HG02943 (cell line): ENCODE data around the gene GRIA3.

Source experiments
- ATAC-seq: cut with Tn5 transposase; IDR thresholded peaks from one replicate; pipeline ENCODE4 v1.9.1; 2021; ENCODE audit warnings: mild to moderate bottlenecking, low read depth, moderate library complexity; ENCODE audit not compliant: unreplicated experiment

GRIA3 gene

DNA sequence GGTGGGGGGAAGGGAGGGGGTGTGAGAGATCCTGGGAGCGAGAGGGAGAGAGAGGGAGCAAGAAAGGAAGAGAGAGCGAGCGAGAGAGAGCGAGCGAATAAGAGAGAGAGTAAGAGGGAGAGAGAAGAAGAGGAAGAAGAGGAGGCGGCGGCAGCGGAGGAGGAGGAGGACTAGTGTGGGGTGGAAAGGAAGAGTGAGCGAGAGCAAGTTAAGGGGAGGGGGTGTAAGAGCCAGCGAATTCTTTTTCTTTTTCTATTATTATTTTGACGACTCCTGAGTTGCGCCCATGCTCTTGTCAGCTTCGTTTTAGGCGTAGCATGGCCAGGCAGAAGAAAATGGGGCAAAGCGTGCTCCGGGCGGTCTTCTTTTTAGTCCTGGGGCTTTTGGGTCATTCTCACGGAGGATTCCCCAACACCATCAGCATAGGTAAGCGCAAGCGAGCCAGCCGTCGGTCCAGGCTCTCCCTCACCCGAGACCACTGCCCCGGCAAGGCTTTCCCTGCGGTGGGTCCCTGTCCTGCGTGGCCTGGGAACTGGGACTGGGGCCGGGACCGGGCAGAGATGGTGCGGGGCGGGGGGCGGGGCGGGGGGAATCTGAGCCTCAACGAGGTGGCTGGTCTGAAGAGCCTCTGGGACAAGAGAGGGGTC, at the start of gene GRIA3:
Gene GRIA3 (plus strand): TSS at position 60 of the 647 bp plus-strand sequence. CDS start 258 bp downstream, at position 318.
- ATAC-seq, result no peak

DNA sequence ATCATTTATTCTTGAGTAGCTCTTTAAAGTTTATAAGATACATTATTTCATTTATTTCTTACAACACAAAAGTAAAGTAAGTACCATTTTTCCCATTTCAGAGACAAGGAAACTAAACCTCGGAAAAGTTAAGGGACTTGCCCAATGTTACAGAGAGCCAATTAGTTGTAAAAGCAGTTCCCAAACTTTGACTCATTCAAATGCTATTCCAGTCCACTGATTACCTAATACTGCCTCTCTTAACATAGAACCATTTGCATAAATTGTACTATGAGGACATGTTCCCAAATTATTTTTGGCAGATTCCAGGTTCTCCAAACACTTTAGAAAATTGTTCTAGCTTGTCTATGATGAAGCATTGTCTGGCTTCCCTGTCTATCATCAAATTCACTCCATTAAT, 45.6 kb upstream of the GRIA3 start:
- no peak for ATAC-seq

DNA sequence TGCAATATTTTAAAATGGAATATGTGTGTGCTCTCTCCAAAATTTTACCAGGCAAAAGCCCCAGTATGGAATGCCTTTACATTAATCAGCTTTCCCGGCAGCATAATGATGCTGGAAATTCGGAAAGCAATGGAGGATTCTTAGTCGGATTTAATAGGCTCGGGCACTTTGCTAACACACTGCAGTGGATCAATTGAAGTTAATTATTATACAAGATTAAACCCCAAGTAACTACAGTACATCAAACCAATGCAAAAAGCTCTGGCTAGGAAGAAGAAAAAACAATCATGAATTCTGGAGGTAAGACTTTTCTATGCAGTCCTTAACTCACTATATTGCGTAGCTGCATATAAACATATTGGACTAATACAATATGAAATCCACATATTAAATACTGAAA, 43.6 kb upstream of the GRIA3 start:
- ATAC-seq, result no peak

DNA sequence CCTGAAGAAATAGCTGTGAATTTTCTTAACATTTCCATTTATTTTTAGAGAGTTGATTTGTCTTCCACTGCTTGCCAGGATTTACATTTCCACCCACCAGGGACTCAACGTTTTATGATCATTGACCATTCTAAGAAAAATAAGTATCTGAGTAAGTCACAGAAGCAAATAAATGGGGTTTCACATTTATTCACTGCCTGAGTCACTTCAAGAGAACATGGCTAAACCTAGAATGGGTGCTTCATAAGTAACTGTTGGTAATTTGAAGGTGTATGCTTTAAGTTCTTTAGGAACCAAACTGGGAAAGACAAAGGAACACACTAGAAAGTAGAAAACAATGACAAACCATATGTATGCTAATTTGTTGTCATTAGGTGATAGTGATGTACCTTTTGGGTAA, 43.2 kb upstream of the GRIA3 start:
- ATAC-seq, result no peak

DNA sequence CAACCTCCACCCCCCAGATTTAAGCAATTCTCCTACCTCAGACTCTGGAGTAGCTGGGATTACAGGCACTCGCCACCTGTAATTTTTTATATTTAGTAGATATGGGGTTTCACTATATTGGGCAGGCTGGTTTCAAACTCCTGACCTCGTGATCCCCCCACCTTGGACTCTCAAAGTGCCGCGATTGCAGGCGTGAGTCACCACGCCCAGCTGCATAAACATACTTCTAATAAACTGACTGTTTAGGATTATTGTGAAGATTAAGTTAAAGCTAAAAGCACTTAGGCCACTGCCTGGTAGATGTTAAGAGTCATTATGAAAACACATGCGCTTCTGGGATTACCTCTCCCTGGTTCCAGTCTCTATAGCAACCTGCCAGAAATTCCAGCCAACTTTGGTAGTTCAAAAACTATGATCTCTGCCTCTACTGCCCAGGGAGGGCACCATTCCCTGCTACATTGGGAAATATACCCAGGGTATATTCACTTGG, 30.2 kb upstream of the GRIA3 start:
- no peak for ATAC-seq

DNA sequence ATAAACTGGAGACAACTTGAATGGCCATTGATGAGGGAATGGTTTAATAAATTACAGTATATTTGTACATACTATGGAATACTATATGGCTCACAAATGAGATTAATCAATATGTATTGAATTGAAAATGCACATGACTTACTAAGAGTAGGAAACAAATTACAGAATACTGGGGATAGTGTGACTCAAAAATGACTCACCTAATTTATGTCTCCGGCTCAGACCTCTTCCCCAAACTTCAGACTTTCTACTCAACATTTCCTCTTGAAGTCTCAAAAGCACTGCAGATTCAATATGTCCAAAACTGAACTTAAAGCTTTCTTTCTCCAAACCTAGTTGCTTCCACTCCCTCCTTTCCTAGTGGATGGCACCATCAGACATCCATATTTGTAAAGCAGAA, 28.8 kb upstream of the GRIA3 start:
- ATAC-seq, result no peak

DNA sequence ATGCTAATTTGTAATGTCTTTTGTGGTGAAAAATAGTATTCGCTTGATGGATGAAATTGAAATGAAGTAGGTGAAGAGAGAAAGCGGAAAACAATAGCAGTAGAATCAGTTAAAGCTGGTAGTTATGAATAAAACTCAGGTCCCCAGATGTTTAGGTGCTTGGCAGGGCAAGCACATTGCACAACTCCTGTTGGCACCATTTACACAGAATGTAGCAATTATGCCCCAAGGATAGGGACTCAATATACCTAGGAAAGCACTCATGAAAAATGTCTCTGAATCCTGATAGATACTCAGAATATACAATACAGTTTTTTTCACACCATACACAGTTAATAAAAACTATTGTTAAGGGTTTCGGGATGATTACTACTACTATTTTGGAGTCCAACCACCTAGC, 26.5 kb upstream of the GRIA3 start:
- no peak for ATAC-seq

DNA sequence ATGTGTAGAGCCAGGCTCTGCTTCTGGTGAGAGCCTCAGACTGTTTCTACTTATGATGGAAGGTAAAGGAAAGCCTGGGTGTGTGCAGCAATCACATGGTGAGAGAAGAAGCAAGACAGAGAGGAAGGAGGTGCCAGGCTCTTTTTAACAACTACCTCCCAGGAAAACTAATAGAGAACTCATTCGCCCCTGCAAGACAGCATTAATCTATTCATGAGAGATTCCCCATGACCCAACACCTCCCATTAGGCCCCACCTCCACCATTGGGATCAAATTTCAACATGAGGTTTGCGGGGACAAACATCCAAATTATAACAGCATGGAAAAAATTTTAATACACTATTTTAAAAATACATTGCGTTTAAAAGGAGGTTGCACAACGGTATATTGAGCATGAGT, 24.7 kb upstream of the GRIA3 start:
- ATAC-seq, result no peak

DNA sequence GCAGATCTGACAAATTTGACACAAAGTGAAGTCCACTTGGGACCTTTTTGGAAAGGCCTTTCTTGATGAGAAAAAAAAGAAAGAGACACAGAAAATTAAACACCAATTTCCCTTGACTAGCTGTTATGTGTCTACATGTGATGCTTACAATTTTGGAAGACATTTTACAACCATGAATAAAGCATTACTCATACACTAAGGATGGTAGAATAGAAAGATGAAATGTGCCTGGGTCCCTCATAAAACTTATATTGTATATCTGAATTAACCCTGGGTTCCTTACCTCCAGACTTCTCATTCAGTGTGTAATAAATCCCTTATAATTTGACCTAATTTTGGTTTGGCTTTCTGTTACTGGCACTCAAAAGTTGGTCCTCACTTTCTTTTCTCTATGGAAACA, 16.5 kb upstream of the GRIA3 start:
- no peak for ATAC-seq

DNA sequence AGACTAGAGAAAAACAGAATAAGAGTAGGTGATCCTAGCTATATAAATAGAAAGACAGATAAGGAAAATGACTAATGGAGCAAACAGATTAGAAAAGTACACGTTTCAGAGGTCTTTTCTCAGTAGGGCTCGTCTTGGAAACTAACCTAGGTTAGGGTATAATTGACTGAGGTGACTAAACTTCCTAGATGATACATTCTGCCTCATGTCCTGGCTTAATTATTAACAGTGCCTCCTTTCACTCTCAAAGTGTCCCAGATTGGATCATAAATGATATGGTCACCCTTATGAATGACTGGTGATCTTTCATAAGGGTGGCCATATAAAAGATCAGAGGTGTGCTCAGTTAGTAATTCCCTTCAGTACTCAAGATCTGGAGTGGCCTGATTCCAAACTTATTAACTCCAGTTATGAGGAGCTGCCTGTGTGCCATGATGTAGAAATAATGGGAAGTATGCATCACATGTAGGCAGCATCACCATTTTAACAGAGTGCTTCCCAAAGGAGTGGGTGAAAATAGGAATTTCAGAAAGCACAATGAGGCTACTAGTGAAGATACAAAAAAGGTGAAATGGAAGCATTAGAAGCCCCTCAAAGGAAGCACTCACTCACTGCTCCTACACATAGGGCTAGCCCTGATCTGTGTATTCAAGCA, 14.7 kb upstream of the GRIA3 start:
- ATAC-seq, result no peak

DNA sequence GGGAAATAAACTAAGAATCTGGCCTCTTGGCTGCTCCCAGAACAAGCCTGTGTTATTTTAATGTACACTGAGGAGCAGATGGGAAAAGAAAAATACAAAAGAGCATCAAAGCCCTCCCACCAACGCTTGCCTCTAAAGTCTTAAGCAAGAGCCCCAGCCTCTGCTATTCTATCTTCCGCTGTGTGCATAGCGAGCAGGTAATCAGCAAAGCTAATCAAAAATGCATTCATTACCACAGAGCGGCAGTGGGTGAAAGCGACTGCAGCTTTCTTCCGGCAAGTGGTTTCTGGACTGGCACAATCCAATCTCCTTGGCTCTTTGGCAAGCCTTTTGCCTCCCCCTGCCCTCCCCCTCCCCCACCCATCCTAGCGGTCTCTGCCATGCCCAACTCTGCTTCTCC, 13.5 kb upstream of the GRIA3 start:
- no peak for ATAC-seq

DNA sequence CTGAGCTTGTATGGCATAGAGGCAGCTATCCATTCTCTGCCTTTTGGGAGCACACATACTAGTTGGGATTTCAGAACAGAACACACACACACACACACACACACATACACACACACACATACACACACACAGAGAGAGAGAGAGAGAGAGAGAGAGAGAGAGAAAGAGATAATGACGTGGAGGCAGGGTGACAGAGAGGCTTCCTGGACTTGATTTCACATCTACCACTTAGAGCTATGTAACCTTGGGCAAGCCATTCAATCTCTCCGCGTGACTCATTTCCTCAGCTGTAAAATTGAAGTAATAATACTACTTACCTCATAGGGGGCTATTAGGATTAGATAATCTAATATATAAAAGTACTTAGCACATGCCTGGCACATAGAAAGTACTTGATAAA, 12.3 kb upstream of the GRIA3 start:
- ATAC-seq, result no peak

DNA sequence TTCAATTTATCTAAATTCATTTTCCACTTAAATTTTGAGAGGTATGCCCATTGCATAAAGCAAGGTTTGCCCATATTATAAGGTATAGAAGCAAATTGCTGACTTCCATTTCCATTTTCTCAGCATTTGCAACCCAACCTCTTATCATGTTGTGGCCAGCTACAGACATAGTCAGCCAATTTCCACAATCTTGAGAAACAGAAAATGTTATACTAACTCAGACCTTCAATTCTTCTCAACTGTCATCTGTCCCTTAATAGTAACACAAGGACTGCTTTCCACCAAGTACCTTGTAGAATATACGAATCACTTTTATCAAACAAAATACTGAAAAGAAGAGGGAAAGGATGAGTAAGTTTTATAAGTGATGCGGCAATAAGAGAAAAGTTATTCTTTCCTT, 11.2 kb upstream of the GRIA3 start:
- ATAC-seq, result no peak

DNA sequence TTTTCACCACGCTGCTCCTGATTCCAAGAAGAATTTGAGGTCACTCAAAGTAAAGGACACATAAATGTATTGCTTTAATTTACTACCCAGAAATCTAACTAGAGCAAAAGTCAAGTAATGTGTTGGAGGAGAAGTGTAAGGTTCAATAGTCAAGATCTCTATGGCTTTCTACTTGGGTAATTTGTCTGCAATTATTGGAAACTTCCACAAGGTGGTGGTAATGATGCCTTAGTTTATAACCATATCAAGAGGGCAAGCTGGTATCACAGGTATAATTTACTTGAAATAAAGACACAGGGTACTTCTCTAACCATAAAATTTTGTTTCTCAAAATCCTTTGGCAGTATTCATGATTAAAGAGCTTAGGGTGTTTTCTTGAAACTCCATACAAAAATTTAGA, 10.2 kb upstream of the GRIA3 start:
- no peak for ATAC-seq

DNA sequence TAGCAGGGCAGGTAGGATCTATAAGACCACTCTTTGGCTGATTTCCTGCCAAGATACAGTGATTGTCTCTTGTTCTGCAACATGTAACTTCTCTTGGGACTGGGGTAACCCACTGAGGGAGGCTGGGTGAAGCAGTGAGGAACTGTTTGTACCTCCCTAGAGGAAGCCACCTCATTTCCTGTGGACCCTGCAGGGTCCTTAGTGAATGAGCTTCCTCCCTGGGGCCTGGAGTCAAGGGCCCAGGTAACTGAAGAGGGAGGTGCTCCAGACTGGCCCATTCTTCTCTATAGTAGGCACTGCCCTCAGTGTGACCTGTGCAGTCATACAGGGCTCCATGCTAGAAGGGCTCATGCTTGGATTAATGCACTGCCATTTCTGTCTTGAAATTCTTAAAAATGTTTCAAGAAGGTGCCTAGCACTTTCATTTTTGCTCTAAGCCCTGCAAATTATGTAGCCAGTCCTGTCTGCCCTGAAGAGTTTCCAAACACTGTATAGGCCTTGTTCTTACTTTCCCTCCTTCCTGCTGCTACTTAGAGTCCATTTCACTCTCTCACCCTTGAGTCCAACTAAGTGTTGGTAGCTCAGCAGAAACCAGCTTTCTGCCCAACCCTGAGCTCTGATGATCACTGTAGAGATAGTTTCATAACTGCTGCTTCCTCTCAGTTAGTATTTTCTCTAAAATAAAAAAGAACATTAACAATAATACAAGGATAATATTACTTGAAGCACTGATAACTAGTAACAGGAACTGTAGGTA, 8.5 kb upstream of the GRIA3 start:
- ATAC-seq, result no peak

DNA sequence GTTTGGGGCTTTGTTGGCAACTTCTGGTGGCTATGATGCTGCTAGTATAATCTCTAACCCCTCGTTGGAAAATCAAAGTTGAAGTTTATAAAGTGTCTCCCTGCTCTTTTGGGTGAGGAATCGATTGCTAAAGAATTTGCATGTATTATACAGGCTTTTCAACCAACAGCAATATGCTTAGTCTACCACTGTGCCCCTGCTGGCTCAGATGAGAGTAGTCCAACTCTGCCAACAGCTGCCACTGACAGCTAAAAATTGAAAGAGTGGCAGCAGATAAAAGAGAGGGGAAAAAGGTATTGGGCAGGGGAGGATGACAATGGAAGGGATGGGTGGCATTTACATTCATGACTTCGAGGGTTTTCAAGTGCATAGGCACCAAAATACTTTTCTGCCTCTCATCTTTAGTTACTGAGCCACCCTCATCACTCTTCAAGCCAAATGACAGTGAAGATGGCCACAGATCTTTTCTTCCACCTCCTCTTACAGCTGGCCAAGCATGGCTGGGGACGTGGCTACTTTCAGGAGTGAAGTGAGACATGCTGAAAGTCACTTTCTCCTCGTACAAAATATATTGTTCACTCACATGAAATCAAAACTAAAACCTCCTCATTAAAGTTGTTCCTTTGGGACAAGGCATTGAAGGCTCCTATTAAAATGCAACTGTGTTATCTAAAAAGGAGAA, 2.7 kb upstream of the GRIA3 start:
- no peak for ATAC-seq

DNA sequence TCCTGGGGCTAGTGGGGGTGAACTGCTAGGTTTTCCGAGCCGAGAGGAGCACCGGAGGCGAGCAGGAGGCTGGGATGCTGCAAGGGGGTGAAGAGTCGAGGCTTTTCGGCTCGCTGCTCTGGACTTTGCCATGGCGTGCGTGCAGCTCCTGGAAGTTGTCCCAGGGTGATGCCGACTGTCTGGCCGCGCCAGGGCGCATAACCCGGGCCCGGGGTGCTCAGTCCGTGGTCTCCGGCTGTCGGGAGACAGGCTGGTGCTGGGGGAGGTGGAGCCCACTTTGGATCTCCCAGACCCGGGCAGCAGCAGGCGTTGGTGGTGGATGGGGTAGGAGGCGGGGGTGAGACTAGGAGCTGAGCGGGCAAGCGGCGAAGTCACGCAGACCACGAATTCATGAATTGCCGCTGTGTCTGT, 793 bp downstream of the GRIA3 start:
- no peak for ATAC-seq

DNA sequence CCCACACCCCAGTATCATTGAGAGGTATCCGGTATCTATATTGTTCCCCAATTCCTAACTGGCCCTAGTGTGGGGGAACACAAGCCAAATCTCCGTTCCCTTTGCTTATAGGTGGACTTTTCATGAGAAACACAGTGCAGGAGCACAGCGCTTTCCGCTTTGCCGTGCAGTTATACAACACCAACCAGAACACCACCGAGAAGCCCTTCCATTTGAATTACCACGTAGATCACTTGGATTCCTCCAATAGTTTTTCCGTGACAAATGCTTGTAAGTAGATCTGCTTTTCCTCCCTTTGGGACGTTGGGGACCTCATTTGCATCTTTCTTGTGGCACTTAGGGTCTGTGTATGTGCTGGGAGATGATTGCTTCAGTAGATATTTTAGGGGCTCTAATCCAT, 1.6 kb downstream of the GRIA3 start:
- no peak for ATAC-seq

DNA sequence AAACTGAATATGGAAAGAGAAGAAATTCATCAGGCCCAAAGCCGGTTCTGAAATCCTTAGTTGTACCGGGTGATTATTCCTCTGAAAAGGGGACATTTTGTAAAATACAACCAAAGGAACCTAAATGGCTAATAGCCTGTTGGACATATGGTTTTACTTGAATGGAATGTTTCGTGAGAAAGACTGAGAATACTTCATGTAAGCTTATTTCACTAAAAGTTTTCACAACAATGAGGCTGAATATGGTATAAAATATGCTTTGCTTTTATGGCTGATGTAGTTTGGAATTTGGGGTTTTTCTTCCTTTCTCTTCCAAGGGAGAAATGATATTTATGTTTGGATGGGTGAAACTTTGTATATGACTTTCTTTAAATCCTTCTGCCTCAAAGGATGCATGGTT, 2.7 kb downstream of the GRIA3 start:
- ATAC-seq, result no peak

DNA sequence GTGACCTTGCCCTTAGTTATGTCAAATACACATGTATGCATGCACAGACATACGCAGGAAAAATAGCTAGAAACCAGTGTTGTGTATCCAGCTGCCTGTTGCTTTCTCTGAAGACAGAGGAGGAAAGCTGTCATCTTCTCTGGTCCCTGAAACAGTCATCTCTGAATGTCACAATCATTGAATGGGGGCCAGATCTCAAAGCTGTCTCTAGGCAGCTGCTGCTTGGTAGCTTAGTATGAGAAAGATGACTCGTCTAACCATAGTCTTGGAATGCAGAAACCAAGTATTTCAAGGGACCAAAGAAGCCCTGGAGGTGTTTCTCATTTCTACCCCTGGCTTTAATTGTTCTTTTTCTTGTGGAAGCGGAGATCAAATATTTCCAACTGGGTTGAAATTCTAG, 4.0 kb downstream of the GRIA3 start:
- ATAC-seq, result no peak

DNA sequence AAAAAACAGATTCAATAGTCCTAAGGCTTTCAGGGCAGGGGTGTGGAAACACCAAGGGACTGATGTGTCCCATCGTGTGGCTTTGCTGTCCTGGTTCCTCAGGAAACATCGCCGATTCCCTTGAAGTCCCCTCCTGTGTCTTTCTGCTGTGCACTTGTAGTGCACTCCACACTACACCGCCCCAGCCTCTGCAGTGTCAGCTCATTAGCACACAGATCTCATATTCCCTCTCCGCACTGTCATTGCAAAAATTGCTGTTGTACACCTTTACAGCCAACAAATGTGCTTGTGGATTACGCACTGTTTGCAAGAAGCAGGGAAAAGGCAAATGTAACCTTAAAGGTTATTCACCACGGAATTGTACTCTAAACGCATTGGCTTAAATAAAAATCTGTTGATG, 5.3 kb downstream of the GRIA3 start:
- ATAC-seq, result no peak
